Kidney (tissue), 14 donors: ENCODE results near the gene LSM3. TPM values are rescaled to one million over a fixed set of nuclear protein-coding genes. Genes with fewer than 3 reads are reported as not detected.
A peak's percentile ranks its signal among the peaks of the same experiment; 100 is the strongest.

ENCODE experiments used
- DNase-seq, 5 donors: peaks; one replicate each; pipeline ENCODE4 v3.0.0-alpha.2; 2013 to 2020
- FAIRE-seq: peaks from 2 replicates; lab custom pipeline; 2012; peaks lifted over from hg19 to GRCh38; lab: Jason Lieb, UNC
- H3K27ac ChIP-seq, 2 donors: one replicate each; pipeline ENCODE4 v1.7.0; 2013; ENCODE audit warnings: low read depth in 2 of 2, low read length in 2 of 2, inconsistent platforms in 1 of 2
- H3K27me3 ChIP-seq: one replicate; pipeline ENCODE4 v1.7.1; 2013; ENCODE audit warnings: low read length, inconsistent platforms; ENCODE audit not compliant: control insufficient read depth, insufficient read depth
- H3K36me3 ChIP-seq, 3 donors: one replicate each; pipeline versions ENCODE4 v1.7.0 to v1.7.1; 2013; ENCODE audit warnings: low read length in 3 of 3, control low read depth in 1 of 3, inconsistent platforms in 1 of 3; ENCODE audit not compliant: insufficient read depth in 3 of 3, control insufficient read depth in 2 of 3
- H3K4me1 ChIP-seq, 3 donors: one replicate each; pipeline versions ENCODE4 v1.7.0 to v1.7.1; 2013; ENCODE audit warnings: low read length in 3 of 3, inconsistent platforms in 1 of 3, low read depth in 1 of 3; ENCODE audit not compliant: control insufficient read depth in 2 of 3, insufficient read depth in 2 of 3
- H3K4me3 ChIP-seq, 3 donors: one replicate each; pipeline versions ENCODE4 v1.7.0 to v1.8.1; 2013; ENCODE audit warnings: low read length in 3 of 3, control low read depth in 1 of 3, inconsistent platforms in 1 of 3
- H3K9ac ChIP-seq, 3 donors: one replicate each; pipeline versions ENCODE4 v1.7.0 to v1.7.1; 2013; ENCODE audit warnings: low read length in 3 of 3, control low read depth in 1 of 3, inconsistent platforms in 1 of 3
- H3K9me3 ChIP-seq, 3 donors: one replicate each; pipeline versions ENCODE4 v1.7.0 to v1.7.1; 2013; ENCODE audit warnings: low read length in 3 of 3, control low read depth in 1 of 3, inconsistent platforms in 1 of 3; ENCODE audit not compliant: control insufficient read depth in 2 of 3, insufficient read depth in 1 of 3
- CTCF ChIP-seq: IDR thresholded peaks from 3 replicates; pipeline ENCODE4 v1.5.1; 2012; ENCODE audit warnings: mild to moderate bottlenecking, moderate library complexity, borderline replicate concordance; ENCODE audit not compliant: insufficient read depth; ENCODE audit errors: extremely low read depth
- intact Hi-C: fragments of 100-400 bp; cut with DNase I; formaldehyde crosslinking; loops from one replicate; pipeline ENCODE4 v1.11.1; 2022
- polyA plus RNA-seq: library from polyadenylated mRNA; stranded (reverse); fragments of 350-450 nt; fragmentation: Illumina TruSeq; extraction: RNeasy Lipid Tissue Mini Kit (QIAGEN cat#74804); gene quantifications from one replicate; pipeline ENCODE4 v1.2.3, GENCODE V29; 2014; ENCODE audit warnings: low read depth, low replicate concordance; ENCODE audit not compliant: insufficient read depth
- total RNA-seq: library from RNA; stranded (reverse); fragmentation: NEBNext Ultra II Directional; extraction: Animal tissue kit (Norgen Biotek cat#: 25700); gene quantifications from one replicate; pipeline ENCODE4 v1.2.1, GENCODE V29; 2021
- donor health status: control.
- donor health status: control.
- donor health status: control.
- donor health status: control.
- donor health status: control.
- donor health status: DM: yes; HTN: yes; CAD: no.
- donor health status: Normal renal cell carcinoma (clear cell type).

The LSM3 gene
- total and polyA plus RNA-seq, 2 donors from 2014 or later, result 11.9 to 30.2 TPM

DNA sequence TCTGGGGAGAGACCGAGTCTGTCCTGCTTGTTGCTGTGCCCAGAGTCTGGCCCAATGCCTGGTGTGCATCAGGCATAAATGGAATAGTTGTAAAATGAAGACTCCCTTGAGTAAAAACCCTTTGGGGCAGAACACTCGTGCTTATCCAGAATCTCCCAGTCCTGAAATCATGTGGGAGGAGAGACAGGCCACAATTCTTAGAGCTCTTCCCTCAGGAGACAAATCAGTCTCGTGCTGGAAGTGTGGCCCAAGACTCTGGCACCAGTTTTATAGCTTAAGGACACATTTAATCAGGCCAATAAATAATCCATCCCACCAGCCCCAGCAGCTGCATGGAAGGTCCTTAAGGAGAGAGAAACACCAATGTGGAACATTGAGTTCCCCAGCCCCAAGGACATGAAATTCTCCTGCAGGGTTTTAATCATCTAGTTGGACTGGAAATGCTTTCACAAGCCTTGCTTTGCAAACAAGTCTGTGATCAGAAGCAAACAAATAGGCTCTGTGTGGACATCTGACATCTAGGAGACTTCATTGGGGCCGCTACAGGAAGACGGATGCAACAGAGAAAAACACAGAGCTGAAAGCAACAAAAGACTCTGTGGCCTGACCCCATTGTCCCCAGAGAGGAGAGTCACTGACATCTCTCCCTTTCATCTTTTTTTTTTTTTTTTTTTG, 70.4 kb downstream of the LSM3 start:
- Histone ChIP-seq H3K9me3 (no peaks in the 10 kb centered on the region), H3K36me3 (no peaks in the 10 kb centered on the region), H3K4me1 (peaks cover 0 to 7% (median 0%) of the 10 kb centered on the region in 3 donors), H3K9ac (no peak overlapping the region), H3K27me3 (no peaks in the 10 kb centered on the region), H3K27ac (peak overlapping the region in 1 of 2 donors; percentile 41), H3K4me3 (no peak overlapping the region)
- FAIRE-seq (no peak), DNase-seq (peak in 4 of 5 donors; percentile 35 to 93 (median 68))
- intact Hi-C loops, result no loop called here
- TF ChIP-seq CTCF, result no peak

Other genes with a start within 250 kb of the LSM3 start
- gene CHCHD4, start 53.9 kb upstream of the LSM3 start, total RNA-seq, result 12.8 TPM
- gene CHCHD4, start 53.9 kb upstream of the LSM3 start, polyA plus RNA-seq, result 33.6 TPM
- 86.5 TPM for gene TMEM43, start 53.8 kb upstream of the LSM3 start, total RNA-seq
- gene TMEM43, start 53.8 kb upstream of the LSM3 start, polyA plus RNA-seq, result 27.6 TPM
- 44.4 TPM for gene XPC, start 216 bp upstream of the LSM3 start, total RNA-seq
- 15.9 TPM for gene XPC, start 216 bp upstream of the LSM3 start, polyA plus RNA-seq
- gene SLC6A6, start 223.8 kb downstream of the LSM3 start, total RNA-seq, result 64.0 TPM
- 7.1 TPM for gene SLC6A6, start 223.8 kb downstream of the LSM3 start, polyA plus RNA-seq